GM13977 (cell line): ENCODE data around the gene SPAG17.

Experiments used
- DNase-seq: peaks from one replicate; pipeline ENCODE4 v3.0.0; 2012; ENCODE audit warnings: low spot score
- in situ Hi-C: fragments of 300-500 bp; cut with MboI; formaldehyde crosslinking; loops from one replicate; pipeline ENCODE4 v1.12.0; 2022; ENCODE audit warnings: low sequenced_read_pairs, low pct_unique_long_range_greater_than_20kb, mixed read lengths, inconsistent platforms; ENCODE audit not compliant: unreplicated experiment
- TF ChIP-seq, protein P1 (sequence below): IDR thresholded peaks from 2 replicates; pipeline ENCODE4 v1.5.1; 2012; ENCODE audit warnings: mild to moderate bottlenecking, control low read depth; ENCODE audit not compliant: insufficient read depth; ENCODE audit errors: extremely low read depth, missing control alignments

Gene SPAG17

GRCh38 chr1:118023199-118023598, 161.8 kb downstream of the SPAG17 start:
- in situ Hi-C loops = no loop called here

DNA sequence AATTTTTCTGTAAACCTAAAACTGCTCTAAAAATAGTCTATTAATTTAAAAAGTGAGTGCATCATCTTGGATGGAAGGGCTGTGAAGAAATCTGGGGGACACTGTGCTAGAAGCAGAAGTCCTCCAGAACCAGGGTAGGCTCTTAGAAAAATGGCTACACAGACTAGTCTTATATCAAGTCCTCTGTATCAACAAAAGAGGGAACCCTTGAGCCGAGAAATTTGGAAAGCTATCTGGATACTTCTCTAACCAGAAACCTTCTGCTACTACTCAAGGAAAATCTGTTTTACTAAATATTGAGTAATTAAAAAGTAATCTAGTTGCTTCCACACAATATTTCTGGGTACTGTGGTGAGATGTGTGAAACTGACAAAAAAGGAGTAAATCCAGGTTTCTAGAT, 163.4 kb downstream of the SPAG17 start:
- TF ChIP-seq, protein P1, sequence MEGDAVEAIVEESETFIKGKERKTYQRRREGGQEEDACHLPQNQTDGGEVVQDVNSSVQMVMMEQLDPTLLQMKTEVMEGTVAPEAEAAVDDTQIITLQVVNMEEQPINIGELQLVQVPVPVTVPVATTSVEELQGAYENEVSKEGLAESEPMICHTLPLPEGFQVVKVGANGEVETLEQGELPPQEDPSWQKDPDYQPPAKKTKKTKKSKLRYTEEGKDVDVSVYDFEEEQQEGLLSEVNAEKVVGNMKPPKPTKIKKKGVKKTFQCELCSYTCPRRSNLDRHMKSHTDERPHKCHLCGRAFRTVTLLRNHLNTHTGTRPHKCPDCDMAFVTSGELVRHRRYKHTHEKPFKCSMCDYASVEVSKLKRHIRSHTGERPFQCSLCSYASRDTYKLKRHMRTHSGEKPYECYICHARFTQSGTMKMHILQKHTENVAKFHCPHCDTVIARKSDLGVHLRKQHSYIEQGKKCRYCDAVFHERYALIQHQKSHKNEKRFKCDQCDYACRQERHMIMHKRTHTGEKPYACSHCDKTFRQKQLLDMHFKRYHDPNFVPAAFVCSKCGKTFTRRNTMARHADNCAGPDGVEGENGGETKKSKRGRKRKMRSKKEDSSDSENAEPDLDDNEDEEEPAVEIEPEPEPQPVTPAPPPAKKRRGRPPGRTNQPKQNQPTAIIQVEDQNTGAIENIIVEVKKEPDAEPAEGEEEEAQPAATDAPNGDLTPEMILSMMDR = no peak
- DNase-seq = no peak
- in situ Hi-C loops = no loop called here

More at GRCh38 chr1:118023199-118023598, 161.8 kb downstream of the SPAG17 start:
- DNase-seq = no peak
- TF ChIP-seq, protein P1 = no peak

DNA sequence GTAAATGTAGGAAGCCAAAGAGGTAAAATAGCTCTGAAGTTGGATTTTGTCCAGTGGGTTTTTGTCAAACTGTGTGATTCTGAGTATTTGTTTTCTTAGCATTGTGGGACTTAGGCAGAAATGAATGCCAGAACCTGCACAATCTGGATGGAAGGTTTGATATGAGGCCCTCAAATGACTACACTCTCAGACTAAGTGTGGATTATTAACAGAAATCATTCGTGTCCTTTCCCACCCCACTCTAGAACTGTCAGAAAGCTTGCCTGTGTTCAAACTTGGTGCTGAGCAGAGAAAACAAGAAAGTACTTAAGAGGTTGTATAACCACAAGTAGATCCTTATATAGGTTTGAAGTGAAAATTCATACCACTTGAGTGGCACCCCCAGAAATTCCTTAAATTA, 167.0 kb downstream of the SPAG17 start:
- in situ Hi-C loops = no loop called here
- no peak for DNase-seq

GRCh38 chr1:118013938-118014337, 171.1 kb downstream of the SPAG17 start:
- in situ Hi-C loops = no loop called here
- TF ChIP-seq, protein P1 = no peak

More for the DNA sequence above, 167.0 kb downstream of the SPAG17 start:
- TF ChIP-seq, protein P1 = no peak

GRCh38 chr1:118013336-118013735, 171.7 kb downstream of the SPAG17 start:
- no peak for DNase-seq
- TF ChIP-seq, protein P1 = no peak
- in situ Hi-C loops = no loop called here

More at GRCh38 chr1:118013938-118014337, 171.1 kb downstream of the SPAG17 start:
- no peak for DNase-seq

- in situ Hi-C loops = no loop called here
Observed at GRCh38 chr1:118012515-118013124, 172.4 kb downstream of the SPAG17 start.

More at GRCh38 chr1:118012515-118013124, 172.4 kb downstream of the SPAG17 start:
- TF ChIP-seq, protein P1 = no peak
- DNase-seq = no peak
